ENCODE results near the gene TEP1. TPM values are rescaled to one million over a fixed set of nuclear protein-coding genes. Genes with fewer than 3 reads are reported as not detected.
"Not testable (repeated sequence)": the region's sequence is repeated elsewhere in the genome, so short reads cannot be mapped to it uniquely, and the experiment has no call there.

Gene TEP1
- 10 to 100 TPM; 21.6 to 22.1 TPM for total RNA-seq

DNA sequence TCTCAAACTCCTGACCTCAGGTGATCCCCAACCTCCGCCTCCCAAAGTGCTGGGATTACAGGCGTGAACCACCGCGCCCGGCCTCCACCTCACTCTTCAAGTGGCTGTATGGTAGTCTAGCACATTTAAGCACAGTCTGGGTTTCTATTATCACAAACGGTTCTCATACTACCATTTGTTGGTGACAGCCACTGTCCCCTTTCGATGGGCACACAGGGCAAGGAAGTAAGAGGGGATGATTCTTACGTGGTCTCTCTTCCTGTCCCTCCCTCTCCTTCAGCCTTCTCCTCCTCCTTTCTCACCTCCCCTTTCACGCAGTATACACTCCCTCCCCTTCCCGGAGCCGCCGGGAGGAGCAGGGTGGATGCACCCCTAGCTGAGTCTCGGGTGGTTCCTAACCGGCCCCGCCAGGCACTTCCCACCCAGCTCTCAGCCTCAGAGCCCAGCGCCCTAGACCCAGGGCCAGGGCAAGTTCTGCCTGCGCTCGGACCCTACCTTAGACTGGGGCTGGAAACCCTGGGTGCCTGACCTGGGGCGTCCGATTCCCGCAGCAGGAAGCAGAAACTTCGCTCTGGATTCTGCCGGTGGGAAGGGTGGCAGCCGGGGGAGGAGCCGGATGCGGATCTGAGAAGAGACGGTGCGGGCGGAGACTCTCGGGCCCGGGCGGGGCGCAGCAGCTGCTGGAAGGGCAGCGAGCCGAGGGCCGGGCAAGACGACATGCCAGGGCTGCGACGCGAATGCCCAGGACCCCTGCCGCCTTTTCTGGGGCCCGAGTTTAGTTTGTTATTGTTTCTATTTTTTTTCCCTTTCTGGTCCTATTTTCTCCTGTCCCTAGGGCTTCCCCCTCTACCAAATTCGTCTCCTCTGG lies at the start of gene TEP1:
Gene TEP1 (minus strand): TSS at position 626 of the 868 bp plus-strand sequence. CDS start 5,062 bp downstream, outside the sequence.
- peak within 1 kb of the TSS; percentile 89 for H3K27ac Mint-ChIP-seq
- peak; percentile 80 for DNase-seq
- H3K4me3 Mint-ChIP-seq: peak within 1 kb of the TSS; percentile 93
- no peaks in the 10 kb centered on the region for H3K27me3 Mint-ChIP-seq
- no peaks in the 10 kb centered on the region for H3K9me3 Mint-ChIP-seq
- H3K36me3 Mint-ChIP-seq: peaks cover 11% of the 10 kb centered on the region
- H3K4me1 Mint-ChIP-seq: peaks cover 41% of the 10 kb centered on the region

DNA sequence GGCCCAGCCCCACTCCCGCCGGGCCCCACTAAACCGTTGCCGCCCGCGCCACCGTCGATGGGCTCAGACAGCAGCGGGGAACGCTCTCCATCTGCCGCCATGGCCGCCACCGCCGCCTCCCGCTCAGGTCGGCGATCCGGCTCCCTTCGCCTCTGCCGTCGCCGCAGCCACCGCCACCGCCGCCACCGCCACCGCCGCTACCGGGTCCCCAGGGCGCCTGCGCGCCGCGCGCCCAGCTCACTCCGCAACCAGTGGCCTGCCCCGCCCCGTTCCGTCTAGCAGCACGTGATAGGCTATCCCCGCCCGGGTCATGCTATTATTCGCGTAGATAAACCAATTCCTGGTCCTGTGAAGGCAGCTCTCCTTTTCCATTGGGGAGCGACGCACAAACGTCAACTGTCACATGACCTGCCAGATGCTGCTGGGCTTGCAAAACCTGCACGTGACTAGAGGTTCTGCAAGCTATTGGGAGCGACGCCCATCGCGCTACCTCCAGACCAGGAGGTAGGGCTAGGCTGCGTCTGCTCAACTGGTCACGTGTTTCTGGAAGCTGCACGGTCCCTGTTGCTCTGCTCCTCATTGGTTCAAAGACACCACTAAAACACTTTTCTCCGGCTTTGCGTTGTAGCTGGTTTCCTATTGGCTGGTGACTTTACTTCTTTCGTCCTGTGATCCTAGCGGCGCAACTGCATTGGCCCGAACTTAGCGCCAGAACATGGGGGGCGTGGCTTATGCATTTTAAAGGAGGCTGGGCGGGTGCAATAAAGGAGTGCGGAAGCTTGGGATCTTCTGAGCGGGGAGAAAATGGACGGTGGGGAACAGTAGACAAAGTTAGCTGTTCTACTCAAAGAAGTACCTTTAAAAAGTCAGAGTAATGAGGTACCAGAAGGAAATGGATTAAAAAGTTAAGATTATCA lies 48.2 kb upstream of the TEP1 start, which contains the start of gene PIP4P1:
Gene PIP4P1 (minus strand): TSS at position 210 of the 917 bp plus-strand sequence. CDS start 109 bp downstream, at position 101.
- Mint-ChIP-seq H3K36me3 (peaks cover 9% of the 10 kb centered on the region), H3K9me3 (no peaks in the 10 kb centered on the region), H3K27ac (peak within 1 kb of the TSS; percentile 92), H3K4me3 (peak within 1 kb of the TSS; percentile 92), H3K4me1 (peaks cover 25% of the 10 kb centered on the region), H3K27me3 (peaks cover 5% of the 10 kb centered on the region)
- DNase-seq: peak; percentile 97

DNA sequence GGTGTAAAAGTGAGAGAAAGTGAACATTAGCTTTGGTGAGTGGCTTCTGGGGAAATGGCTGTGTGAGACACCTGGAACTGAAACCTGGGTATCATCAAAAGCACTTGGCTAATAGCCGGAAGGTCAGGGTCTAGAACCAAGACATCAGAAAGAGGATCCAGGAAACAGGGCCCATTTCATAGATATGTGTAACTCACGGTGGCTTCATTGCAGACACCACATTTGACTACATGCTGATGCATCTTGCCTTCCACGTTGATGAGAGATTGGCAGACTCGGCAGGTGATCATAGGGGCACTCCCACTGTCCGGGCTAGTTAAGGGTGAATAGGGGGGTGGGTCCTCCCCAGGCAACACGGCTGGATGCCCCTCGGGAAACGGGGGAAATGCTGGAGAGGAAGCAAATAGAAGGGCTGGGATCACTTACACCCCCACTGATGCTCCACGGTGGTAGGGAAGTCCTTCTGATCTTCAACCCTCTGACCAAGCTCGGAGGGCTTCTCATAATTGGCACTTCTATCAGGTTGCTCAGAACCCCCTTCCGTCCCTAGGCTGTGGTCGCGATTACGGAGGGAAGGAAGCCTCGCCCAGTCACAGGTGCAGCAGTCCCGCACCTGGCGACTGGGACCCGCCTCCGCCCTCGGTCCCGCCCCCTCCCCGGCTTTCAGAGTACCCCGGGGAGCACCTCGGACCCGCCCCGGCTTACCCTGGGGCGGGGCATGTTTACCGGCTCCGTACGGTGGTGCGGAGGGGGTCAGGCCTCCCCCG lies 47.3 kb upstream of the TEP1 start:
- peak overlapping the region; percentile 92 for H3K27ac Mint-ChIP-seq
- peak; percentile 50 for DNase-seq
- peaks cover 9% of the 10 kb centered on the region for H3K36me3 Mint-ChIP-seq
- peaks cover 5% of the 10 kb centered on the region for H3K27me3 Mint-ChIP-seq
- no peaks in the 10 kb centered on the region for H3K9me3 Mint-ChIP-seq
- peaks cover 25% of the 10 kb centered on the region for H3K4me1 Mint-ChIP-seq
- peak overlapping the region; percentile 92 for H3K4me3 Mint-ChIP-seq

DNA sequence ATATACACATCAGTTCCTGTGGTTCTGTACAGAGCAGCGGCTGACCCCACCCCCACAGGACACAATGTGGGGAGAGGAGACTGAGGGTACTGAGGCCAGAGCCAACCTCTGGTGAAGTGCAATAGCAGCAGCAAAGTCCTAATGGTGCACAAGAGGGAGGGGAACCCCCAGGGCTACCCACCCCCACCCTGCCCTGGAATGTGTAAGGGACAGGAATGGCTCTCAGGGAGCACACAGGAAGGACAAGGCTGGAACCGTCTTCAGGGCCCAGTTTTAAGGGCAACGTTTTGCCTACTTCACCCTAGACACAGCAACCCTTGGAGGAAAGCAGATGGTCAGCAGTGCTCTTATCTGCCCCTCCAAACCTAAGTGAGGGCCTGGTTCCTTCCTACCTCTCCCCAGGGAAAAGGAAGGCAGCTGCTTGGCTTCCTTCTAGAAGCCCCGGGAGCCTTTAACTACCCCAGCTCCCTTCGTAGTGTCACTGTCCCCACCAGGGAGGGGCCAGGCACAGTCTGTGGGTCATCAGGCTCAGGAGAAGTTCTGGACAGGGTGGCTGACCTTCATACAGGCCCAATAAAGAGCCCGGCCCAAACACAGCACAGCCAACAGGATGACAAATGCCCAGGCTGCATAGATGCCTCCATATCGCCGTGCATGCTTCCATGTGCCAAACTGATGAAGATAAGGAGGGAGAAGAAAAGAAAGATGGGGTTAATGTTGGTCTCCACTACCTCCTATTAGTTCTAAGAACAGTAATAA lies 44.9 kb upstream of the TEP1 start:
- Mint-ChIP-seq H3K27me3 (peaks cover 5% of the 10 kb centered on the region), H3K4me3 (no peak overlapping the region), H3K36me3 (peaks cover 9% of the 10 kb centered on the region), H3K9me3 (no peaks in the 10 kb centered on the region), H3K4me1 (peaks cover 25% of the 10 kb centered on the region), H3K27ac (peak overlapping the region; percentile 11)
- DNase-seq: no peak

DNA sequence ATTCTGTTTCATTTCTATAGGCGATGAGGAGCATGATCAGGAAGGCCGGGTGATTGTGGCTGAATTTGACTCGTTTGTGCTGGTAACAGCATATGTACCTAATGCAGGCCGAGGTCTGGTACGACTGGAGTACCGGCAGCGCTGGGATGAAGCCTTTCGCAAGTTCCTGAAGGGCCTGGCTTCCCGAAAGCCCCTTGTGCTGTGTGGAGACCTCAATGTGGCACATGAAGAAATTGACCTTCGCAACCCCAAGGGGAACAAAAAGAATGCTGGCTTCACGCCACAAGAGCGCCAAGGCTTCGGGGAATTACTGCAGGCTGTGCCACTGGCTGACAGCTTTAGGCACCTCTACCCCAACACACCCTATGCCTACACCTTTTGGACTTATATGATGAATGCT lies 43.7 kb upstream of the TEP1 start:
- Mint-ChIP-seq H3K27ac (no peak overlapping the region), H3K36me3 (peaks cover 14% of the 10 kb centered on the region), H3K4me1 (peaks cover 29% of the 10 kb centered on the region), H3K27me3 (peaks cover 5% of the 10 kb centered on the region), H3K4me3 (no peak overlapping the region), H3K9me3 (no peaks in the 10 kb centered on the region)
- DNase-seq: no peak

DNA sequence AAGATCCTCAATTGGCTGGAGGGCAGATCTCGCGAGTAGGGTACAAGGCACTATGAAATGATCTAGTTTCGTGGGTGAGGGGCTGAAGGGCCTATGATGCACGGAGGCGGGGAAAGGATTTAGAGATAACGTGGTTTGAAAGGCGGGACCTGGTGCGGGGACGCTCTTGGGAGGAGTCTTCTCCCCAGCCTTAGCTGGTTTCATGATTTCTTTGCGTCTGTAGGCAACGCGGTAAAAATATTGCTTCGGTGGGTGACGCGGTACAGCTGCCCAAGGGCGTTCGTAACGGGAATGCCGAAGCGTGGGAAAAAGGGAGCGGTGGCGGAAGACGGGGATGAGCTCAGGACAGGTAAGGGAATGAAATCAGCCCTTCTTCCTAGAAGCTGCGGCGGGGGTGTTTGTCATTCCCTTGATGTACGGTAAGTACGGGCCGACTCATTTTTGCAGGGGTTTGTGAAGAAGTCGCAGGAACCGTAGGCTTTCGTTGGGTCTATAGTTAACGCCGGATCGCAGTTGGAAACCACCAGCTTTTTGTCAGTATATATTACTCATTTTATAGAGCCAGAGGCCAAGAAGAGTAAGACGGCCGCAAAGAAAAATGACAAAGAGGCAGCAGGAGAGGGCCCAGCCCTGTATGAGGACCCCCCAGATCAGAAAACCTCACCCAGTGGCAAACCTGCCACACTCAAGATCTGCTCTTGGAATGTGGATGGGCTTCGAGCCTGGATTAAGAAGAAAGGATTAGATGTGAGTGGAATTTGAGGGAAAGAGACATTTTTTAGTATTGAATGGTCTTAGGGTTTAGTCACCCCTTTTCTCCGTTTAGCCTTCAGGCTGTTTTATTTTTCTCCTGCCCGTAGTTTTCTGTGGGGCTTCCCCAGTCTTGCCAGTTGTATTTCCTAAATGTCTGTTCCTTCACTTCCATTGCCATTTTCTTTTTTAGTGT lies 42.3 kb upstream of the TEP1 start:
- Mint-ChIP-seq H3K36me3 (peaks cover 17% of the 10 kb centered on the region), H3K9me3 (no peaks in the 10 kb centered on the region), H3K4me3 (no peak overlapping the region), H3K27me3 (no peaks in the 10 kb centered on the region), H3K27ac (no peak overlapping the region), H3K4me1 (peaks cover 28% of the 10 kb centered on the region)
- DNase-seq: no peak

DNA sequence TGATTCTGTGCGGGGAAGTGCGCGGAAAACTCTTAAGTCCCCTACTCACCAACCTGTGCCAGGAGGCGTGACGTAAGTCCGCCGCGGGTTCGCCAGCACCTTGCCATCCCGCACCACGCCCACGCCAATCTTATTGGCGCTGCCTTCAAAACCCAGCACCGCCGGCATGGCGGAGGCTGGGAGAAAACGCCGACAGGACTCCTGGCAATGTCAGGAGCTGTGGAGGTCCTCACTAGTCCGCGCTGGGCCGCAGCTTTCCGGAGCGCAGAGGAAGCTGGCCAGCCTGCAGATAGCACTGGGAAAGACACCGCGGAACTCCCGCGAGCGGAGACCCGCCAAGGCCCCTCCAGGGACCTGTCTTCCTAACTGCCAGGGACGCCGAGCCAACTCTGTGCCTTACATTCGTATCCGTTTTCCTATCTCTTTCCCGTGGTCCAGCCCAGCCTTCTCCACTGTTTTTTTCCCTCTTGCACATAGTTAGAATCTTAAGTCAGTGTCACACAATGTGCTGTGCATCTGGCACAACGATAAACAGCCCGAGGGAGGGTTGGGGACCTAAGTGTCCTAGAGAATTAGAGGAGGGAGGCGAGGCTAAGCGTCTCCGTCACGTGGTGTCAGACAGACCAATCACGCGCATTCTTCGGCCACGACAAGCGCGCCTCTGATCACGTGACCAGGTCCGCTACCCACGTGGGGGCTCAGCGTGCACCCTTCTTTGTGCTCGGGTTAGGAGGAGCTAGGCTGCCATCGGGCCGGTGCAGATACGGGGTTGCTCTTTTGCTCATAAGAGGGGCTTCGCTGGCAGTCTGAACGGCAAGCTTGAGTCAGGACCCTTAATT lies 41.4 kb upstream of the TEP1 start, which contains the start of the genes APEX1 and OSGEP:
Gene APEX1 (plus strand): TSS at position 711 of the 839 bp plus-strand sequence. CDS start 420 bp downstream, outside the sequence.
Gene OSGEP (minus strand): TSS at position 297 of the 839 bp plus-strand sequence. CDS start 129 bp downstream, at position 168.
- DNase-seq: peak; percentile 96
- peak within 1 kb of the TSS; percentile 63 for H3K4me3 Mint-ChIP-seq
- no peaks in the 10 kb centered on the region for H3K27me3 Mint-ChIP-seq
- no peaks in the 10 kb centered on the region for H3K9me3 Mint-ChIP-seq
- no peak within 1 kb of the TSS for H3K27ac Mint-ChIP-seq
- H3K36me3 Mint-ChIP-seq: peaks cover 15% of the 10 kb centered on the region
- H3K4me1 Mint-ChIP-seq: peaks cover 20% of the 10 kb centered on the region

DNA sequence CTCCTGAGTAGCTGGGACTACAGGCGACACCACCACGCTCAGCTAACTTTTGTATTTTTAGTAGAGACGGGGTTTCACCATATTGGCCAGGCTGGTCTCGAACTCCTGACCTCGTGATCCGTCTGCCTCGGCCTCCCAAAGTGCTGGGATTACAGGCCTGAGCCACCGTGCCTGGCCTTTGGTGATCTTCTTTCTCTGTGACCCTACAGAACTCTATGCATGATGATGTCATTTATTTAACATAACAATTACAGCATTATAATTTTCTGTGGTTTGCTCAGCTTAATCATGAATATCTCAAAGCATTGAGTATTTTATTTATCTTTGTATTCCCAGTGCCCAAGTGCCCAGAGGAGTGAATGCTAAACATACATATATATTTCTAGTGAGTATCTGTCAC lies 39.5 kb upstream of the TEP1 start:
- peak overlapping the region; percentile 38 for H3K4me3 Mint-ChIP-seq
- H3K27ac Mint-ChIP-seq: peak overlapping the region; percentile 40
- peaks cover 24% of the 10 kb centered on the region for H3K36me3 Mint-ChIP-seq
- not testable (repeated sequence) for H3K9me3 Mint-ChIP-seq, H3K27me3 Mint-ChIP-seq, DNase-seq
- peaks cover 12% of the 10 kb centered on the region for H3K4me1 Mint-ChIP-seq

DNA sequence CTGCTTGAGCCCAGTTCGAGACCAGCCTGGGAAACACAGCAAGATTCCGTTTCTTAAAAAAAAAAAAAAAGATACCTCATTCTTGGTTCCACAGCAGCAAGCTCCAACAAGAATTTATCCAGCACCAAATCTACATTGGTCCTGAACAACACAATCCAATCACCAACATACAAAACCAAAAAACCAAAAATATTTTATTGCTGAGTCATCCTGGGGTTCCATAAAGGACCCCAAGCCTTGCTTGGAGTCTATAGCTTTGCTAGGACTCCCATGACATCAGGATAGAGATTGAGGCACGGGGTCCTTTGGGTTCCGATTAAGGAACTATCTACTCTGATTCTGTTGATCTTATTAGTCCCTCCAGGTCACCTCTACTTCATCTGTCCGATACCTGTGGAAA lies 33.6 kb upstream of the TEP1 start:
- peak overlapping the region; percentile 63 for H3K27ac Mint-ChIP-seq
- H3K4me3 Mint-ChIP-seq: no peak overlapping the region
- no peaks in the 10 kb centered on the region for H3K9me3 Mint-ChIP-seq
- DNase-seq: no peak
- H3K36me3 Mint-ChIP-seq: peaks cover 31% of the 10 kb centered on the region
- H3K4me1 Mint-ChIP-seq: peaks cover 6% of the 10 kb centered on the region
- no peaks in the 10 kb centered on the region for H3K27me3 Mint-ChIP-seq

DNA sequence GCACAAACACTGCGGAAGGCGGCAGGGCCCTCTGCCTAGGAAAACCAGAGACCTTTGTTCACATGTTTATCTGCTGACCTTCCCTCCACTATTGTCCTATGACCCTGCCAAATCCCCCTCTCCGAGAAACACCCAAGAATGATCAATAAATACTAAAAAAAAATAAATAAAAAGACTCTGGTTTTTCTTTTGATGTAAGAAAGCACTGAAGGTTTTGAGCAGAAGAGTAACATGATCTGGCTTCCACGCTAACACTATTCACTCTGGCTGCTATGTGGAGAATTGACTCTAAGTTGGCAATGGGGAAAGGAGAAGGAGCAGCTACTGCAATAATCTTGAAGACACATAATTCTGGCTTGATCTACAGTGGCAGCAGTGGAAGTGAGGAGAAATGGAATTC lies 30.3 kb upstream of the TEP1 start:
- not testable (repeated sequence) for H3K27me3 Mint-ChIP-seq, DNase-seq, H3K9me3 Mint-ChIP-seq, H3K4me3 Mint-ChIP-seq, H3K27ac Mint-ChIP-seq
- peaks cover 18% of the 10 kb centered on the region for H3K36me3 Mint-ChIP-seq
- H3K4me1 Mint-ChIP-seq: peaks cover 20% of the 10 kb centered on the region

DNA sequence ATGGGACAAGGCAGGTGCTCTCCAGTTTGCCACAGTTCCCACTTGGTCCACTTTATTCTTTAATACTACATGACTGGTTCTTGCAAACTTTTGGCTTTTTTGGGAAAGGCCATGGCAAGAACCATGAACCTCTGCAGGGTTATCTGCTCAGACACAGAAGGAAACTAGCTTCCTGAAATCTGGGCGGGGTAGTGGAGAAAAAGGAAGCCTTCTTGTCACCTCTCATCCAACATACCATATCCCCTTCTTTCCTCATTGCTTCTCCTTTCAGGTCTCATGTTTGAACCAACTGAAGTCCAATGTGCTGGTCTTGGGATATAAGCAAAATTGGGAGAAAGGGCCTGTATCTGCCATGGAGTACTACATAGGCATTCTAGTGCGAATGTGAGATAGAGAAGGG lies 28.2 kb upstream of the TEP1 start:
- Mint-ChIP-seq H3K27me3 (no peaks in the 10 kb centered on the region), H3K4me1 (peaks cover 20% of the 10 kb centered on the region), H3K9me3 (no peaks in the 10 kb centered on the region), H3K27ac (peak overlapping the region; percentile 82), H3K4me3 (no peak overlapping the region), H3K36me3 (peaks cover 7% of the 10 kb centered on the region)
- no peak for DNase-seq

DNA sequence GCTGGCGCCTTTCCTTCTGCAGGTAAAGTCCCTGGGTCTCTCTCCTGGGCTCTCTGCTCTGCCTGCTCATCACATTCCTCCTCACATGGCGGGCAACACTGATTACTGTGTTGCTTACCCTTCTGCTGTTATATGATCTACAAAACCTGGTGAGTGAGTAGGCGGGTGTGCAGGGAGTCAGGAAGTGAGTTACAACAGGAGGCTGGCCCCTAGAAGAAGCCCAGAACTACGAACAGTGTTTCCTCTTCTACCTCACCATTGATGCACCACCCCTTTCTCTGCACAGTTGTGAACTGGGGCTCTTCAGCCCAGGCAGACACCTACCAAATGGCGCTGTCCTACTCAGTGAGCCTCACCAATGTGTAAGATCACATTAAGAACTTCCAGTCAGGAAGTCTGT lies 27.6 kb upstream of the TEP1 start:
- DNase-seq: peak; percentile 30
- no peaks in the 10 kb centered on the region for H3K9me3 Mint-ChIP-seq
- peaks cover 20% of the 10 kb centered on the region for H3K4me1 Mint-ChIP-seq
- peaks cover 7% of the 10 kb centered on the region for H3K36me3 Mint-ChIP-seq
- no peaks in the 10 kb centered on the region for H3K27me3 Mint-ChIP-seq
- H3K27ac Mint-ChIP-seq: peak overlapping the region; percentile 82
- H3K4me3 Mint-ChIP-seq: peak overlapping the region; percentile 54
